ENCODE results near the gene SHH.

The SHH gene

DNA sequence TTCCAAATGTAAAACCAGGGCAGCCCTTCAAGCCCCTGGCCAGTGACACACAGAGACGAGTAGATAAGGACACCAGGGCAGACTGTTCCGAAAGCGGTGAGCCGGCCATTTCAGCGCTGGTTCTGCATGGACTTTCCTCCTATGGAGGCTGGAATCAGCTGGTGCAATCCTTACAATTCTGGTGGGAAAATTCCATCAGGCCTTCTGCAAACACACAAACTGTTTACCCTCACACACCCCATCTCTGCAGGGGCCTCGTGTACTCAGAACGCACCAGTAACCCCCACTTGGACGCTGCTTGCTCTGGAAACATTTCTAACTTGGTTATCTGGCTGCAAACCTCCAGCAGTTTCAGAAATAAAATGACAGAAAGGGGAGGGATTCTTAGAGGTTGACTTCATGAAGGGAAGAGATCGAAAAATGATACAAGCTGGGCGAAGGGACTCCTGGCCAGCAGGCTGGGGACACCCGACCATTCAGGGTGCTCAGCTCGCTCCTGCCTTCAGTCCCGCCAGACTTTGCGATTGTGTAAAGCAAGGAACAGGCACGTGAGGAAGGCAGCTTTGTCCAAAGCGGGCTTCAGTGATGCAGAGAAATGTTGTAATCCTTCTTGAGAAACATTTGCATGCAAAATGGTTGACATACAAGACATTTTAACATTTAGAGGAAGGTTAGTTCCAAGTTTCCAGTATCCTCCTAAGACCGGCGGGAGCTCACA lies 19.7 kb upstream of the SHH start:
- DNase-seq (ENCODE audit: low read depth) = no peak
- TF ChIP-seq CTCF (conservative IDR thresholded peaks at IDR 0.05; ENCODE audit: control insufficient read depth, insufficient read depth, low read depth, low read length) = no peak

DNA sequence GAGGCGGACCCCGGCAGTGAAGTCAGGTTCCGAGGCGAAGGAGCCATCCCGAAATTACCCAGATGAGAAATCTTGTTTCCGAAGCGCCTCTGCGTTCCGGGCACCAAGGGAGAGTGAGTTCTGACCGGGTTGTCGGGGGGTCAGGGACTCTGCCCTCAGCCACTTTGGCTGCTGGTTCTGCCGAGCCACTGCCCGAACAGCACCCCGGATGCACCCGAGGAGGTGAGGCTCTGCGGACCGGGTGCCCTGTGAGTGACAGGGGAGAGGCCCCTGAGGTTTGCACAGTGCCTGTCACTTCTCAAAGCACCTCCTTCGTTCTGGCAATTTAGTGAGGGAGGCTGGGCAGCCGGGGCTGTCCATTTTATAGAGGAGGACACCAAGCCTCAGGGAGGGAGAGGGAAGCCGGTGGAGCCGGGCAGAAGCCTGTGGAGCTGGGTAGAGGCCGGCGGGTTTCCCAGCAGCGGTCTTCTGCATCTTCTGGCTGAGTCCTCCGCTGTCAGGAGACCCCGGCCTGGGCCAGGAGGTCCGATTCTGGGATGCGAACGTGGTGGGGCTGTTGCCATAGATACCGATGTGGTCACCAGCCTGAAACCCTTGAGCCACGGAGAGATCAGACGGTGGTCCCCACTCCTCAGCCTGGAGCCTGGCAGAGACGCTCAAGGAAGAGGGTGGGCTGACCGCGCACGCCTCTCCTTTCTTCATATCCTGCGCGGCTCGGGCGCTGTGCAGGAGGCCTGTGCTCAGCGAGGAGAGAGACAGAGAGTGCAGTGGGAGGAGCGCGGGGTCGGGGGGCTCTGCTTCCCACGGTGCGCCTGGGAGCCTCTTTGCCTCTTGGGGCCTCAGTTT lies 18.9 kb upstream of the SHH start:
- no peak overlapping the region for H3K4me3 ChIP-seq (ENCODE audit: control insufficient read depth, low read depth, low read length)
- no peak for TF ChIP-seq CTCF (conservative IDR thresholded peaks at IDR 0.05; ENCODE audit: control insufficient read depth, insufficient read depth, low read depth, low read length)
- DNase-seq (ENCODE audit: low read depth) = no peak

More for the DNA sequence above, 19.7 kb upstream of the SHH start:
- no peak overlapping the region for H3K4me3 ChIP-seq (ENCODE audit: control insufficient read depth, low read depth, low read length)

DNA sequence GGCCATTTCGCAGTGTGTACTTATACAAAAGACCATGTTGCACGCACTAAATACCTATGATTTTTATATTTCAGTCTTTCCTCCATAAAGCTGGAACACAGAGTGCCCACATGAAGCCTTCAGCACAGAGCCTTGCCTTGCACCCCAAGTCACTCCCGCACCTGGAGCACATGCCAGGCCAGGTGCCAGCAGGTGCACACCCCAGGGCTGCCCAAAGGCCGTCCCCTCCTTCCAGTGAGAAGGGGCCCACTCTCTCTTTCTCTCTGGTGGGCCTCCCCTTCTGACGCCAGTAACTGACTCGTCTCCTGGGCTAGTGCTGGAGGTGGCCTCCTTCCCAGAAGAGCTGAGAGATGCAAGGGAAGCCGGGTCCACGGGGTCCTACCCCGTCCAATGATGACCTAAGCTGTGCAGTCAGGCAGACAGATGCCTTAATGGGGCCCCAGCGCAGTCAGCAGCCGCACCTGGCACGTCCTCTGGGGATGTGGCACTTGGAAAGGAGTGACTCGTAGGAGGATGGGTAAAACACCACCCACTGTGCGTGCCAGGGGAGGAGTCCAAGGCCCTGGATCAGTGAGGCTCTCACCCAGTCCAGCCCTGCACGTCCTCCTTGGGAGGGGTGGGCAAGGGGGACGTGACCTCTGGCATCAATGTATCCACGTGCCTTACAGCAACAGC lies 17.7 kb upstream of the SHH start:
- H3K4me3 ChIP-seq (ENCODE audit: control insufficient read depth, low read depth, low read length) = no peak overlapping the region
- no peak for DNase-seq (ENCODE audit: low read depth)
- no peak for TF ChIP-seq CTCF (conservative IDR thresholded peaks at IDR 0.05; ENCODE audit: control insufficient read depth, insufficient read depth, low read depth, low read length)

DNA sequence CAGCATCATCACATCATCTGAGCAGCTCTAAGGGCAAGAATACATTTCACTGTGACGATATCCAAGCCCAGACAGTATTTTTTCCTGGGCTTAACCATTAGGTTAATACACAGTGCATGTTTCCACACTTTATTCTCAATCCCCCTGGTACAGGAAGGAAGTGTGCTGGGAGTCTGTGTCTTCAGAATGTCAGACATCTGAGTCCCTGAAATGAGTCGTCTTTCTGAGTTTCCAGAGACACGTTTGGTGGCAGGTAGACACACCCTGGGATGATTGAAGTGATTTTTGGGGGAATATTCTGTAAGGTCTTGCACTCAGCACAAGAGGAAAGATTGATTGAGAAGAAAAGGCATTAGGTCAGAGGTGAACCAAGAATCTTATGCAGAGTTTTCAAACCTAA lies 13.1 kb upstream of the SHH start:
- no peak for DNase-seq (ENCODE audit: low read depth)
- no peak for TF ChIP-seq CTCF (conservative IDR thresholded peaks at IDR 0.05; ENCODE audit: control insufficient read depth, insufficient read depth, low read depth, low read length)
- H3K4me3 ChIP-seq (ENCODE audit: control insufficient read depth, low read depth, low read length) = no peak overlapping the region

- peak; percentile 35 for DNase-seq (ENCODE audit: low read depth)
- no peak for TF ChIP-seq CTCF (conservative IDR thresholded peaks at IDR 0.05; ENCODE audit: control insufficient read depth, insufficient read depth, low read depth, low read length)
- H3K4me3 ChIP-seq (ENCODE audit: control insufficient read depth, low read depth, low read length) = no peak overlapping the region
Measured at GRCh38 chr7:155824227-155824886, 12.1 kb upstream of the SHH start.

GRCh38 chr7:155821851-155822250 lies 9.6 kb upstream of the SHH start:
- TF ChIP-seq CTCF (conservative IDR thresholded peaks at IDR 0.05; ENCODE audit: control insufficient read depth, insufficient read depth, low read depth, low read length) = no peak
- H3K4me3 ChIP-seq (ENCODE audit: control insufficient read depth, low read depth, low read length) = no peak overlapping the region
- DNase-seq (ENCODE audit: low read depth) = no peak

Data from fibroblast of mammary gland (primary cell).